AG10803 (cell line): ENCODE measurements around the gene ZNF69.
"Not testable (repeated sequence)": the region's sequence is repeated elsewhere in the genome, so short reads cannot be mapped to it uniquely, and the experiment has no call there.

Experiments used
- DNase-seq: peaks from one replicate; pipeline ENCODE4 v3.0.0; 2010; ENCODE audit warnings: low read depth
- H3K4me3 ChIP-seq: 2 replicates; pipeline ENCODE4 v1.5.1; 2011; ENCODE audit warnings: mild to moderate bottlenecking, low read length, control low read depth
- CTCF ChIP-seq: conservative IDR thresholded peaks from 2 replicates; pipeline ENCODE4 v1.5.1; 2011; ENCODE audit warnings: mild to moderate bottlenecking, low read length, control low read depth, inconsistent platforms

The ZNF69 gene

GRCh38 chr19:11887611-11888531 lies at the start of gene ZNF69:
Gene ZNF69, plus strand, starts transcription at chr19:11887782. Its CDS starts 142 bp downstream, at chr19:11887924.
- peak within 1 kb of the TSS; percentile 90 for H3K4me3 ChIP-seq
- peak; percentile 8; the same call in 1 of the 2 replicates for TF ChIP-seq CTCF
- DNase-seq: peak; percentile 63

GRCh38 chr19:11843722-11844121 lies 43.9 kb upstream of the ZNF69 start:
- peak; percentile 3 for DNase-seq
- no peak overlapping the region for H3K4me3 ChIP-seq
- no peak for TF ChIP-seq CTCF

GRCh38 chr19:11847615-11848014 lies 40.0 kb upstream of the ZNF69 start:
- not testable (repeated sequence) for DNase-seq, H3K4me3 ChIP-seq

GRCh38 chr19:11848200-11848593 lies 39.4 kb upstream of the ZNF69 start:
- DNase-seq: no peak
- H3K4me3 ChIP-seq: peak overlapping the region; percentile 81
- TF ChIP-seq CTCF: no peak

- H3K4me3 ChIP-seq: peak within 1 kb of the TSS; percentile 81
- TF ChIP-seq CTCF: no peak
- DNase-seq: peak; percentile 72
Measured at GRCh38 chr19:11848594-11849469, 38.8 kb upstream of the ZNF69 start, which contains the start of gene ZNF439. Gene ZNF439, plus strand, starts transcription at chr19:11848726. Its CDS starts 142 bp downstream, at chr19:11848868.

GRCh38 chr19:11850289-11850688 lies 37.3 kb upstream of the ZNF69 start:
- not testable (repeated sequence) for DNase-seq, H3K4me3 ChIP-seq

GRCh38 chr19:11853358-11853757 lies 34.2 kb upstream of the ZNF69 start:
- H3K4me3 ChIP-seq: no peak overlapping the region
- TF ChIP-seq CTCF: no peak
- DNase-seq: no peak
